Measurements from ENCODE around the gene GPATCH4. TPM values are rescaled to one million over a fixed set of nuclear protein-coding genes. Genes with fewer than 3 reads are reported as not detected.

GPATCH4 gene
- total RNA-seq, 1 experiment from 2014 or later, result 84.2 TPM

DNA sequence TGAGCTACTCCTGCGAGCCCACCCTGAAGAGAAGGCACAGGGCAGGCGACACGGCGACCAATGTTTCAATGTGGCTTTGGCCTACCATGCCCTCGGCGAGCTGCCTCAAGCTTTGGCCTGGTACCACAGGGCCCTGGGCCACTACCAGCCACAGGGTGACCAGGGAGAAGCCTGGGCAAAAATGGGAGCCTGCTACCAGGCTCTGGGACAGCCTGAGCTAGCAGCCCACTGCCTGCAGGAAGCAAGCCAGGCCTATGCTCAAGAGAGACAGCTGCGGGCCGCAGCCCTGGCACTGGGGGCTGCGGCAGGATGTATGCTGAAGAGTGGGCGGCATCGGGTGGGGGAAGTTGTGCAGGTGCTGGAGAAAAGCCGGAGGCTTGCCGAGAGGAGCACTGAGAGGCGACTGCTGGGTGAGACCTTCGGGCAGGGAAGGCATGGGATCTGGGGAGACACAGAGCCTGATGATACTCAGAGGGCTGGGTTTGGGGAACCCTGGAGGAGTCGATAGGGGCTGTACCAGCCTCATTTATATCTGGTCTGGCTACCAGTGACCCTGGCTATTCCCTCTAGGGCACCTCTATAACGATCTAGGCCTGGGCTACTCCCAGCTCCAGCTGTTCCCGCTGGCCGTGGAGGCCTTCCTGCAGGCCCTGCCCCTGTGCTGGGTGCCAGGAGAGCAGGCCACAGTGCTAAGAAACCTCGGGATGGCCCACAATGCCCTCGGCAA is 19.5 kb downstream of the GPATCH4 start:
- Histone ChIP-seq H3K36me3 (ENCODE audit: insufficient read depth, low read length, poor library complexity, severe bottlenecking) (no peaks in the 10 kb centered on the region), H3K27ac (ENCODE audit: low read depth, low read length, poor library complexity, severe bottlenecking) (no peak overlapping the region), H3K9me3 (ENCODE audit: low read depth, low read length, poor library complexity, severe bottlenecking) (no peaks in the 10 kb centered on the region), H3K4me3 (ENCODE audit: low read depth, low read length, poor library complexity, severe bottlenecking) (no peak overlapping the region), H3K4me1 (ENCODE audit: insufficient read depth, low read length, poor library complexity, severe bottlenecking) (no peaks in the 10 kb centered on the region), H3K27me3 (replicated peaks; ENCODE audit: insufficient read depth, low read depth, low read length, poor library complexity) (no peaks in the 10 kb centered on the region)
- DNase-seq (ENCODE audit: low spot score), result no peak
- intact Hi-C loops (cut with micrococcal nuclease; ENCODE audit: unreplicated experiment), result loop anchor here (5.0 kb wide), 1 partner anchor 95 kb away; the partner anchor contains the start of gene NES
- CTCF ChIA-PET, result no interaction called here
- POLR2A ChIA-PET (ENCODE audit: low non-redundant PET), result interaction anchor here (0.6 kb wide), 1 partner anchor 55 kb away, joined by 6 read pairs; no protein-coding TSS in a partner anchor
- TF ChIP-seq EZH2 (IDR thresholded peaks at IDR 0.05; ENCODE audit: borderline replicate concordance, low read depth, low read length, poor library complexity, severe bottlenecking) (no peak), CTCF (conservative IDR thresholded peaks at IDR 0.05; ENCODE audit: low read depth, low read length) (no peak)
- BruUV-seq (replicated peaks), result no TSS peak

DNA sequence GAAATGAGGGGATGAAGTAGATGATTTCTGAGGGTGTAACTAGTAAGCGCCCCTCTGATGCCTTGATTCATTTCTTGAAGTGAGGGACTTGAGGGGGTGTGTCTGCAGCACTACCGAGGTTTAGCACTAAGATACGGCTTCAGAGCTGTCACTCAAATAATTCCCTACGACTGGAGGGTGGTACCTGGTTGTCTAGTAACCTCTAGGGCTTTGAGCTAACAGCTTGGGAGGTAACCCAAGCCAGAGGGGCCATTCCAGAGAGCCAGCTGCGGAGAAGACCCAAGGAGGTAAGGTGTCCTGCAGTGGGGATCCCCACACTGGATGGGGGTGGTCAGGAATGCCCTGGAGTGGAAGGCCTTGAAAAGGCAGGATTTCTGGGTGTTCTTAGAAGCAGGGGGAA is 21.8 kb downstream of the GPATCH4 start, which contains the start of gene TTC24:
Gene TTC24 (plus strand): TSS at position 252 of the 400 bp plus-strand sequence. CDS start 1,642 bp downstream, outside the sequence.
- no TSS peak for BruUV-seq (replicated peaks)
- intact Hi-C loops (cut with micrococcal nuclease; ENCODE audit: unreplicated experiment), result no loop called here
- Histone ChIP-seq H3K27me3 (replicated peaks; ENCODE audit: insufficient read depth, low read depth, low read length, poor library complexity) (no peaks in the 10 kb centered on the region), H3K4me3 (ENCODE audit: low read depth, low read length, poor library complexity, severe bottlenecking) (no peak within 1 kb of the TSS), H3K4me1 (ENCODE audit: insufficient read depth, low read length, poor library complexity, severe bottlenecking) (no peaks in the 10 kb centered on the region), H3K36me3 (ENCODE audit: insufficient read depth, low read length, poor library complexity, severe bottlenecking) (no peaks in the 10 kb centered on the region), H3K27ac (ENCODE audit: low read depth, low read length, poor library complexity, severe bottlenecking) (no peak within 1 kb of the TSS), H3K9me3 (ENCODE audit: low read depth, low read length, poor library complexity, severe bottlenecking) (no peaks in the 10 kb centered on the region)
- no peak for DNase-seq (ENCODE audit: low spot score)
- ChIA-PET POLR2A (ENCODE audit: low non-redundant PET) (no interaction called here), CTCF (interaction anchor here (0.6 kb wide), 1 partner anchor 487 kb away, joined by 3 read pairs; no protein-coding TSS in a partner anchor)
- TF ChIP-seq CTCF (conservative IDR thresholded peaks at IDR 0.05; ENCODE audit: low read depth, low read length), result no peak
- no peak for TF ChIP-seq EZH2 (IDR thresholded peaks at IDR 0.05; ENCODE audit: borderline replicate concordance, low read depth, low read length, poor library complexity, severe bottlenecking)

DNA sequence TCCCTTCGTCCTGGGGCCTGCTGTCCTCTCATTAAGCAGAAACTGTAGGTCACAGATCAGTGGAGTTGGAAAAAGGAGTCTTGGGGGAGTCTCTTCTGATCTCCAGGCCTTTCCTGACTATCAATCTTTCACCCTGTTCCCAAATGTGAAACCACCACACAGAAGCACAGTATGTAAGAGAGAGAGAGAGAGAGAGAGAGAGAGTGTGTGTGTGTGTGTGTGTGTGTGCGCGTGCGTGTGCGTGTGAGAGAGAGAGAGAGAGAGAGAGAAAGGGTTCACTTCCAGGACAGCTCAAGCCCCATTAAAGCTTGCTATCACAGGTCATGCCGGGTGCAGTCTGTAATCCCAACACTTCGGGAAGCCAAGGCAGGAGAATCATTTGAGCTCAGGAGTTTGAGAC is 23.2 kb downstream of the GPATCH4 start:
- H3K27ac ChIP-seq (ENCODE audit: low read depth, low read length, poor library complexity, severe bottlenecking), result no peak overlapping the region
- TF ChIP-seq CTCF (conservative IDR thresholded peaks at IDR 0.05; ENCODE audit: low read depth, low read length) (no peak), EZH2 (IDR thresholded peaks at IDR 0.05; ENCODE audit: borderline replicate concordance, low read depth, low read length, poor library complexity, severe bottlenecking) (no peak)
- no TSS peak for BruUV-seq (replicated peaks)
- intact Hi-C loops (cut with micrococcal nuclease; ENCODE audit: unreplicated experiment), result no loop called here
- no peaks in the 10 kb centered on the region for H3K9me3 ChIP-seq (ENCODE audit: low read depth, low read length, poor library complexity, severe bottlenecking)
- H3K4me1 ChIP-seq (ENCODE audit: insufficient read depth, low read length, poor library complexity, severe bottlenecking), result no peaks in the 10 kb centered on the region
- ChIA-PET POLR2A (ENCODE audit: low non-redundant PET) (interaction anchor here (0.7 kb wide), 1 partner anchor 169 kb away, joined by 4 read pairs; no protein-coding TSS in a partner anchor), CTCF (no interaction called here)
- no peaks in the 10 kb centered on the region for H3K27me3 ChIP-seq (replicated peaks; ENCODE audit: insufficient read depth, low read depth, low read length, poor library complexity)
- no peak for DNase-seq (ENCODE audit: low spot score)
- H3K36me3 ChIP-seq (ENCODE audit: insufficient read depth, low read length, poor library complexity, severe bottlenecking), result no peaks in the 10 kb centered on the region
- no peak overlapping the region for H3K4me3 ChIP-seq (ENCODE audit: low read depth, low read length, poor library complexity, severe bottlenecking)

All from A673 (cell line).